OCI-LY3 (cell line): ENCODE measurements around the gene IGFBP4.

Experiments
- H2AFZ ChIP-seq: fragments of 200-600, 300-600 bp; shearing (Covaris generic); 2 replicates; pipeline ENCODE4 v1.6.0; 2014; ENCODE audit warnings: antibody characterized with exemption, low read depth, low read length
- H3K27ac ChIP-seq: fragments of 200-600, 300-600 bp; sonication (generic); 2 replicates; pipeline ENCODE4 v1.5.1; 2014; ENCODE audit warnings: mild to moderate bottlenecking, low read length, moderate library complexity, mixed read lengths
- H3K27me3 ChIP-seq: fragments of 200-600, 300-600 bp; sonication (generic); 2 replicates; pipeline ENCODE4 v1.6.1; 2014; ENCODE audit warnings: low read depth, low read length, mixed read lengths
- H3K36me3 ChIP-seq: fragments of 200-600, 300-600 bp; sonication (generic); replicated peaks from 2 replicates; pipeline ENCODE3; 2014; ENCODE audit warnings: low read depth, low read length, mixed read lengths
- H3K4me1 ChIP-seq: fragments of 300-600, 200-600 bp; sonication (generic); 2 replicates; pipeline ENCODE4 v1.6.1; 2014; ENCODE audit warnings: low read length, mixed read lengths
- H3K4me2 ChIP-seq: fragments of 200-600, 300-600 bp; sonication (generic); 2 replicates; pipeline ENCODE4 v1.6.1; 2014; ENCODE audit warnings: low read length, mixed read lengths
- H3K4me3 ChIP-seq: fragments of 300-600, 200-600 bp; sonication (generic); 2 replicates; pipeline ENCODE4 v1.5.1; 2014; ENCODE audit warnings: antibody characterized with exemption, mild to moderate bottlenecking, low read length, moderate library complexity
- H3K79me2 ChIP-seq: fragments of 300-600, 200-600 bp; shearing (Covaris generic); 2 replicates; pipeline ENCODE4 v1.6.1; 2014; ENCODE audit warnings: mild to moderate bottlenecking, low read length, mixed read lengths
- H3K9ac ChIP-seq: fragments of 300-600, 200-600 bp; shearing (Covaris generic); 2 replicates; pipeline ENCODE4 v1.6.0; 2014; ENCODE audit warnings: mild to moderate bottlenecking, low read length, moderate library complexity
- H3K9me3 ChIP-seq: fragments of 200-600, 300-600 bp; shearing (Covaris generic); 2 replicates; pipeline ENCODE4 v1.6.1; 2014; ENCODE audit warnings: low read length, mixed read lengths; ENCODE audit not compliant: insufficient read depth
- H4K20me1 ChIP-seq: fragments of 200-600, 300-600 bp; sonication (generic); 2 replicates; pipeline ENCODE4 v1.6.1; 2016; ENCODE audit warnings: low read length, mixed read lengths; ENCODE audit not compliant: insufficient read depth
- EZH2phosphoT487 ChIP-seq: fragments of 200-600 bp; shearing (Covaris generic); IDR thresholded peaks from 2 replicates; pipeline ENCODE4 v1.6.1; 2018; ENCODE audit warnings: antibody characterized with exemption, mixed run types, low read depth
- TF ChIP-seq, protein P1 (sequence below): fragments of 200-600, 300-600 bp; sonication (generic); IDR thresholded peaks from 2 replicates; pipeline ENCODE4 v1.5.1; 2014; ENCODE audit warnings: antibody characterized with exemption, low read length, low read depth

IGFBP4 gene

DNA sequence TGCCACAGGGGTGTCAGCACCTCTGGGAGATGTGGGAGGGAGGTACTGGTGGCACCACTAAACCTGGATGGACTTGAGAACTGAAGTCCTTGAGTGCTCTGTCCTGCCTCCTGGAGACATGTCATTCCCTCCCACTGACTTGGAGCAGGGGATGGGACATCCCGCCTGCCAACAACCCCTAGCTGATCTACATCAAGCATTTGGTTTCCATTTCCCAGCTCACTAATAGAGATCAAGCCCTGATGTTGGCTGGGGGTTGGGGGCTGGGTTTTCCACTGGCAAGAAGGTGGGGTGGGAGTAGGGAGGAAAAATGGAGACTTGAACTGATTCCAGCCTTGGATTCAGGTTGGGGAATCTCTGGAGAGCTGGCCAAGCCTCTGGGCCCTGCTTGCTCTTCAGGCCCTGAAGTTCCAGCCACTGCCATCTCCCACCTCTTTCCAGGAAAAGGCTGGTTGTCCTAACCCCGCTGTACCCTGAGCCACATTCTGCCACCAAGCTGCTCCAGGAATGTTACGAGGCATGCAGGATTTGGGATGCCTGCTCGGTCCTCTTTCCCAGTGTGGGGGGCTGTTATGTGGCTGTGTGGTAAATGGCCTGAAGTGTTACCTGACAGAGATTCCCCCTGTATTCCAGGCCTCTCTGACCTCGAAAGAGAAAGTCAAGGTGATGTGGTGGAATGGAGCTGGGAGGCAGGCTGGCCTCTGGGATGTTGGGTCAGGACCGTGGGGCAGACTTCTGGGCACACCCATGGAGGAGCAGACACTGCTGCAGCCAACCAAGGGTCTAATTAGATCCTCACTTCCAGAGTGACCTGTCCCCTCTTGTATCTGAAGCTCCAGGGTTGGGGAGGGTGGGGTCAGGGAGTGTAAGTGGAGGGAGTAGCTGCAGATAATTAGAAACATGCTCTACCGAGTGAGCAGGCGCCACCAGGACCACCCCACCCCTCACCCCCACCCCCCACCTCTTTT lies 16.7 kb downstream of the IGFBP4 start:
- H4K20me1 ChIP-seq = no peaks in the 10 kb centered on the region
- H3K9ac ChIP-seq = no peak overlapping the region
- no peak overlapping the region for H2AFZ ChIP-seq
- H3K4me1 ChIP-seq = no peaks in the 10 kb centered on the region
- no peak overlapping the region for H3K4me2 ChIP-seq
- no peak for TF ChIP-seq EZH2phosphoT487
- H3K9me3 ChIP-seq = no peaks in the 10 kb centered on the region
- H3K4me3 ChIP-seq = no peak overlapping the region
- H3K36me3 ChIP-seq = peaks cover 20% of the 10 kb centered on the region
- no peak overlapping the region for H3K27ac ChIP-seq
- H3K79me2 ChIP-seq = no peaks in the 10 kb centered on the region
- H3K27me3 ChIP-seq = no peaks in the 10 kb centered on the region

DNA sequence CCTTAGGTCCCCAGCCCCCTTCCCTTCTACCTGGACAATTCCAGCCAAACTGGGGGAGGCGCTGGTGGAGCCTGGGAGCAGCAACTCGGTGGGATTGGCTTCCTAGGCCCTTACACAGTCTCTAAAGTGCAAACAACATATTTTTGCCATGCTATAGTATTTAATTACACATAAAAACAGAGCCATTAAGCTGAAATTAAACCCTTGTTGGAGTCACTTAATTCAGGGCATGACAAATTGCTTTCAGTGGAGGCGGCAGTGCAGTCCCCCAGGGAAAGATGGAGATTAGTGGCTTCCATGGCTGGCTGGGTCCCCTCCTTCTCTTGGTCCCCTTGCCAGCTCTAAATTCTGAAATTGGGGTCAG lies 17.3 kb downstream of the IGFBP4 start:
- TF ChIP-seq, protein P1, sequence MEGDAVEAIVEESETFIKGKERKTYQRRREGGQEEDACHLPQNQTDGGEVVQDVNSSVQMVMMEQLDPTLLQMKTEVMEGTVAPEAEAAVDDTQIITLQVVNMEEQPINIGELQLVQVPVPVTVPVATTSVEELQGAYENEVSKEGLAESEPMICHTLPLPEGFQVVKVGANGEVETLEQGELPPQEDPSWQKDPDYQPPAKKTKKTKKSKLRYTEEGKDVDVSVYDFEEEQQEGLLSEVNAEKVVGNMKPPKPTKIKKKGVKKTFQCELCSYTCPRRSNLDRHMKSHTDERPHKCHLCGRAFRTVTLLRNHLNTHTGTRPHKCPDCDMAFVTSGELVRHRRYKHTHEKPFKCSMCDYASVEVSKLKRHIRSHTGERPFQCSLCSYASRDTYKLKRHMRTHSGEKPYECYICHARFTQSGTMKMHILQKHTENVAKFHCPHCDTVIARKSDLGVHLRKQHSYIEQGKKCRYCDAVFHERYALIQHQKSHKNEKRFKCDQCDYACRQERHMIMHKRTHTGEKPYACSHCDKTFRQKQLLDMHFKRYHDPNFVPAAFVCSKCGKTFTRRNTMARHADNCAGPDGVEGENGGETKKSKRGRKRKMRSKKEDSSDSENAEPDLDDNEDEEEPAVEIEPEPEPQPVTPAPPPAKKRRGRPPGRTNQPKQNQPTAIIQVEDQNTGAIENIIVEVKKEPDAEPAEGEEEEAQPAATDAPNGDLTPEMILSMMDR = no peak
- Histone ChIP-seq H3K4me1 (no peaks in the 10 kb centered on the region), H3K79me2 (no peaks in the 10 kb centered on the region), H3K9me3 (no peaks in the 10 kb centered on the region), H3K27ac (no peak overlapping the region), H2AFZ (no peak overlapping the region), H3K4me2 (no peak overlapping the region), H4K20me1 (no peaks in the 10 kb centered on the region), H3K27me3 (no peaks in the 10 kb centered on the region), H3K9ac (no peak overlapping the region), H3K36me3 (peaks cover 20% of the 10 kb centered on the region), H3K4me3 (no peak overlapping the region)

DNA sequence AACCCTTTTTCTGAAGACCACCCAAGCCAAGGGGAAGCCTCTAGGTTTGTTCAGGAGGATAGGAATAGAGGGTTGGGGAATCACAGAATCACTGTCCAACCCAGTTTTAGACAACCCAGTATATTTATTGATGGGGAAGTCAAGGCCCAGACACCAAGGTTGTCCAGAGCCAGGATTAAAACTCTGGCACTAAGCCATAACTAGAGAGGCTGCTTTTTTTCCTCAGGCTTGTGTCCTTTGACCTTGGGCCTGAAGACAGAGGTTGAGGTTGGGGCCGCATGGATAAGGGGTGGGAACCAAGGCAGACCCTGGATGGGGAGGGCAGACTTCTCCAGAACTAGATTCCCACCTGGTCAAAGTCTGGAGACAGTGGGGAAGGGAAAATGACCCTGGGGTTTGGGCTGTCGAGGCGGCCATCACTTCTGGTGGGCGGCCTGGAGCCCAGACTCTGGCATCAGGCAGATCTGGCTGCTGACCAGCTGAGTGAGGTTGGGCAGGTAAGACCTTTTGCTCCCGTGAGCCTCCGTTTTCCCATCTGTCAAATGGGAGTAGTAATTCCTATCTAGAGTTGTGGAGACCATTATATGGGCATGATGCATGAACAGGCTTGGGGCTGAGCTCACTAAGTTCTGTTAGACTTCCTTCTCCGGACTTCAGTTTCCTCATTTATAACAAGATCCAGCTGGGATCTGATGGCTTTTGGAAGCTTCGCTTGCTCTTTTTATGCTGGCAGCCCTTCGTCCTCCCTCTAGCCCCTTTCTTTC lies 17.9 kb downstream of the IGFBP4 start:
- H3K4me3 ChIP-seq = no peak overlapping the region
- H3K4me1 ChIP-seq = no peaks in the 10 kb centered on the region
- peaks cover 14% of the 10 kb centered on the region for H3K36me3 ChIP-seq
- no peaks in the 10 kb centered on the region for H3K27me3 ChIP-seq
- no peak overlapping the region for H3K9ac ChIP-seq
- H4K20me1 ChIP-seq = no peaks in the 10 kb centered on the region
- no peak for TF ChIP-seq EZH2phosphoT487
- TF ChIP-seq, protein P1 = no peak
- H3K79me2 ChIP-seq = no peaks in the 10 kb centered on the region
- no peak overlapping the region for H2AFZ ChIP-seq
- H3K4me2 ChIP-seq = no peak overlapping the region
- H3K9me3 ChIP-seq = no peaks in the 10 kb centered on the region
- H3K27ac ChIP-seq = no peak overlapping the region

DNA sequence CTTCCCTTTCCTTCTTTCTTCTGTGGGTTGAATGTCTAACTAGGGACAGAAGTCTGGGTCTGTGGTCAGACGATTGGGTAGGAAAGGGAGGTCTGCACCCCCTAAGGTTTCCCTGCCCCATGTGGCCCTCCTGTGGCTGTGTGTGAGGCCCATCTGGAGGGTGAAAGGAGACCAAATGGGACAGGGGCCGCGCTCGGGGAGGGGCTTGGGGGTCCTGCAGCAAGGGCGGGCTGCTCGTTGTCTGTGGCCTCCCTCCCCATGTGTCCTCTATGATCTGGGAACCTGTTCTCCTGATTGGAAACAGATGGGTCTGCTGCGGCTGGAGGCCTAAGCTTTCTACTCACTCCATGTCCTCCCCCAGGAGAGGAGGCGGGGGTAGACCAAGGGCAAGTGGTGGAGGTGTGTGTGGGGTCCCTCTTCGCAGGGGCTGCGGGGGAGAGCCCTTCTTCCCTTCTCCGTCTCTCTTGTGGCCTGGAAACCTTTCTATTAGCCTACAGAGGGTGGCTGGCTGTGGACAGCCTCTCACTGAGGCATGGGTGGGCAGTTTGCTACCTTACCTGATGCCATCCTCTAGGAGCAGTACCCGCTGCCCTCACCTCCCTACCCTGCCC lies 18.6 kb downstream of the IGFBP4 start:
- H3K4me2 ChIP-seq = no peak overlapping the region
- no peak overlapping the region for H3K9ac ChIP-seq
- no peak overlapping the region for H3K27ac ChIP-seq
- H4K20me1 ChIP-seq = no peaks in the 10 kb centered on the region
- H2AFZ ChIP-seq = no peak overlapping the region
- no peaks in the 10 kb centered on the region for H3K4me1 ChIP-seq
- peaks cover 8% of the 10 kb centered on the region for H3K36me3 ChIP-seq
- no peaks in the 10 kb centered on the region for H3K9me3 ChIP-seq
- TF ChIP-seq, protein P1 = no peak
- no peak for TF ChIP-seq EZH2phosphoT487
- H3K79me2 ChIP-seq = no peaks in the 10 kb centered on the region
- H3K4me3 ChIP-seq = no peak overlapping the region
- H3K27me3 ChIP-seq = no peaks in the 10 kb centered on the region
